Bone marrow (tissue), 2 donors: ENCODE measurements around the gene TRERF1.
A peak's percentile ranks its signal among the peaks of the same experiment; 100 is the strongest.
"Not testable (repeated sequence)": the region's sequence is repeated elsewhere in the genome, so short reads cannot be mapped to it uniquely, and the experiment has no call there.

Source experiments
- DNase-seq, 2 donors: peaks; one replicate each; lab custom pipeline; 2025; lab: John Stamatoyannopoulos, UW

TRERF1 gene

GRCh38 chr6:42335896-42336295, 115.8 kb downstream of the TRERF1 start:
- DNase-seq = no peak

- DNase-seq = no peak
Measured at GRCh38 chr6:42334870-42335269, 116.9 kb downstream of the TRERF1 start.

- DNase-seq = peak in 1 of 2 donors; percentile 12
Measured at GRCh38 chr6:42333612-42334011, 118.1 kb downstream of the TRERF1 start.

- peak in 1 of 2 donors; percentile 17 for DNase-seq
Measured at GRCh38 chr6:42332916-42333315, 118.8 kb downstream of the TRERF1 start.

- no peak for DNase-seq
Measured at GRCh38 chr6:42331019-42331418, 120.7 kb downstream of the TRERF1 start.

GRCh38 chr6:42326248-42326647, 125.5 kb downstream of the TRERF1 start:
- no peak for DNase-seq

- not testable (repeated sequence) for DNase-seq
Measured at GRCh38 chr6:42324656-42325324, 126.9 kb downstream of the TRERF1 start.

GRCh38 chr6:42322676-42323075, 129.1 kb downstream of the TRERF1 start:
- DNase-seq = no peak

GRCh38 chr6:42321976-42322375, 129.8 kb downstream of the TRERF1 start:
- no peak for DNase-seq

- no peak for DNase-seq
Measured at GRCh38 chr6:42320762-42321161, 131.0 kb downstream of the TRERF1 start.

- no peak for DNase-seq
Measured at GRCh38 chr6:42318480-42318879, 133.2 kb downstream of the TRERF1 start.

- peak in 1 of 2 donors; percentile 48 for DNase-seq
Measured at GRCh38 chr6:42316981-42317380, 134.7 kb downstream of the TRERF1 start.

- no peak for DNase-seq
Measured at GRCh38 chr6:42315991-42316970, 135.4 kb downstream of the TRERF1 start.

- DNase-seq = no peak
Measured at GRCh38 chr6:42315259-42315990, 136.3 kb downstream of the TRERF1 start.

- no peak for DNase-seq
Measured at GRCh38 chr6:42314571-42315258, 137.0 kb downstream of the TRERF1 start.

- DNase-seq = no peak
Measured at GRCh38 chr6:42313941-42314570, 137.7 kb downstream of the TRERF1 start.

- no peak for DNase-seq
Measured at GRCh38 chr6:42313038-42313437, 138.7 kb downstream of the TRERF1 start.

GRCh38 chr6:42307141-42307470, 144.6 kb downstream of the TRERF1 start:
- DNase-seq = no peak

- DNase-seq = no peak
Measured at GRCh38 chr6:42306439-42307140, 145.1 kb downstream of the TRERF1 start.

- no peak for DNase-seq
Measured at GRCh38 chr6:42304053-42304712, 147.5 kb downstream of the TRERF1 start.
